GM19372 (cell line): ENCODE measurements around the gene KRT15.

Experiments
- ATAC-seq: cut with Tn5 transposase; IDR thresholded peaks from one replicate; pipeline ENCODE4 v1.9.1; 2021; ENCODE audit warnings: mild to moderate bottlenecking, low read depth, moderate library complexity; ENCODE audit not compliant: unreplicated experiment

KRT15 gene

GRCh38 chr17:41518789-41519449, at the start of gene KRT15:
Gene KRT15, minus strand, starts transcription at chr17:41518890. Its CDS starts 63 bp downstream, at chr17:41518827.
- no peak for ATAC-seq

- no peak for ATAC-seq
Observed at GRCh38 chr17:41567317-41567716, 48.6 kb upstream of the KRT15 start.

GRCh38 chr17:41565338-41565737, 46.6 kb upstream of the KRT15 start:
- ATAC-seq = no peak

- no peak for ATAC-seq
Observed at GRCh38 chr17:41563607-41564170, 45.0 kb upstream of the KRT15 start.

- no peak for ATAC-seq
Observed at GRCh38 chr17:41561554-41561953, 42.9 kb upstream of the KRT15 start.

- no peak for ATAC-seq
Observed at GRCh38 chr17:41559548-41559947, 40.9 kb upstream of the KRT15 start.

- no peak for ATAC-seq
Observed at GRCh38 chr17:41556931-41557330, 38.2 kb upstream of the KRT15 start.

DNA sequence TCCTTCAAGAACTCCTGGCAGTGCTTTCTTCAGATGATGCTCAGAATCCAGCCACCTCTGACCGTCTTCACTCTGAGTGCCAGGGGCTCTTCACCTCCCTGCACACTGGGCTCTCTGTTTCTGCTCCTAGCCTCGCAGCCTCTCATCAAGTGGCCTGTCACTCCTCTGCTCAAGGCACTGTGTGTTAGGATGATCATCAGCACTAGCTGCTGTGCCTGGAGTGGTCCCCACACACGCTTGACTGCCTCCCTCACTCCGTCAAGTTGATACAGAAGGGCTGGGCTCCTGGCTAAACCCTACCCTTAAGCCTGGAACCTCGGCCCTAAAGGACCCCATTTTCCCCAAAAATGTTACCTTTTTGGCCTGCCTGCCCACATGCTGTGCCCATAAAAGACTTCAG, 37.6 kb upstream of the KRT15 start:
- ATAC-seq = no peak

GRCh38 chr17:41555105-41555887, 36.6 kb upstream of the KRT15 start:
- ATAC-seq = no peak

- ATAC-seq = no peak
Observed at GRCh38 chr17:41553987-41554680, 35.4 kb upstream of the KRT15 start.

DNA sequence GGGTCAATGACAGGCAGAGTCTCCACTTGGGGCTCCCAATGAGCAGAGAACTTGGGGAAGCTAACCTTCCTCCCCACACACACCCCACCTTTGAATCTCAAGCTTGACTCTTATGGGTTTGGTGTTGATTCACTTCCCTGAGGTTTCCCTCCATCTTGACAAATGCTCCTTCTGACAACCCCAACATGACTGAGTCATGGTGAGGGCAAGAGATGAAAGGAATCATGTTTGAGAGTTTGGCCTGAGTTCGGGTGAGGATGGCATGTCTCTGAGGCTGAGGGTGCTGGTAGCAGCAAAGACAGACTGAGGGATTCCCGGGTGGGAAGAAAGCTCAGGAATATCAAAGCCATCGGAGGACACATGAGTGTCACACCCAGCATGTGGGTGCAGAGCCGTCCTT, 34.5 kb upstream of the KRT15 start:
- no peak for ATAC-seq

DNA sequence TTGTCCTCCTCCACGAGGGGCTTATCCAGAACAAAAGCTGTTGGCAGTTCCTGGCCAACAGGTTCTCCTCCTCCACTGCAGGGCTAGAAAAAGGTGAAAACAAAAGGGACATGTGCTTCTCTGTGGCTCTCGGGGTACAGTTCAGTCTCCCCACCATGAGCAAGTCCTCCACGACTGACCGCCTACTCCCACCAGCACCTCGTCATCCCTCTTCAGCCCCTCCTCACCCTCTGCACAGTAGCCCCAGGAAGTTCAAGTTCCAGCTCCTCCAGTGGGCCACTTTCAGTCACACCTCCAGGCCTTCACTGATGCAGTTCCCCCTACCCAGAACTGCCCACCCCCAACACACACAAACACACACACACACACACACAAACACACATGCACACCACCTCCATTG, 33.8 kb upstream of the KRT15 start:
- no peak for ATAC-seq

DNA sequence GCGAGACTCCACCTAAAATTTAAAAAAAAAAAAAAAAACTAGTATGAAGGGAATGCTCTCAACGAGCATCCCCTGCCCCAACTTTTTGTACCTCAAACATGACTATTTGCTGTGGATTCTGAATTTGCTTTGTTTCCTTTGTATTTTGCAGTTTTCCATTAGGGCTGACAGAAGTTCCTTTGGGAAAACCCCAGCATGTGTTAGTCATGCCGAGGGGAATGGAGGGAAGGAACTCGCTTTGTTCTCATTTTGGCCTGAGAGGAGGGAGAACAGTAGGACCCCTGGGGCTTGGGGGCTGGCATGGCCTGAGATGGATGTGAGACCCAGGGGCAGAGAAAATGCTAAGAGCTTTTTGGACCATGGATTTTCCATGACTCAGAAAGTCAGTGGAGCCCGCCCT, 32.7 kb upstream of the KRT15 start:
- ATAC-seq = no peak

- no peak for ATAC-seq
Observed at GRCh38 chr17:41549596-41550039, 30.9 kb upstream of the KRT15 start.

DNA sequence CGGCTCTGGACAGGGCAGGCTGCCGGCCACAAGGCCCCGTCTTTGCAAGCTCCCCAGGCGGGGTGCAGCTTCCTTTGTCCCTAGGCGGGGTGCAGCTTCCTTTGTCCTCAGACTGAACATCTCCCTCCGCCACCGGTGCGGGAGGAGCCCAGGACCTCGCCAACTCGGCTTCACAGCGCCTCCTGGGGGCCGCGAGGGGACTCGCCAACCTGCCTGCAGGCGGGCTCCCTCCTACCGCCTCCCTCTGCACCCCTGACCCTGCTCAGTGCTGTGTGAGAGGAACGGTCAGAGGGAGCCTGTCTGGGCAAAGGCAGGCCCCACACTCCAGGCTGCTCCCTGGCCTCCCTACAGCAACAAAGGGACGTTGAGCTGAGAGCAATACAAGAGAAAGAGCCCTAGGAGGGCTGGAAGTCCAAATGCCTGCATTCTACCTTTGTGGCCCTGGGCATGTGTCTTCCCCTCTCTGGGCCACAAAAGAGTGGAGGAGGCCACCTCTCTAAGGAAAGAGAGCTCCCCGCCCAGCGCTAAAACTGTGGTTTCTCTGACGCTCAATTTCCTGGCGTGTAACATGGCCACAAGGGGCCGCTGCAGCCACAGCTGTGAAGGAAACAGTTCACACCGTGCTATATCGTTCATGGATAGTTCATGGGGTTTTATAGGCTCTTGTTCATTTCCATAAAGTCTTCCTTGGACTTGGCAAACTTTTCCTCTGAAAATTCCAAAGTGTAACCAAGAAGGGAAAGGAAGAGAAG, 30.3 kb upstream of the KRT15 start:
- no peak for ATAC-seq

- ATAC-seq = no peak
Observed at GRCh38 chr17:41547921-41548843, 29.5 kb upstream of the KRT15 start.

DNA sequence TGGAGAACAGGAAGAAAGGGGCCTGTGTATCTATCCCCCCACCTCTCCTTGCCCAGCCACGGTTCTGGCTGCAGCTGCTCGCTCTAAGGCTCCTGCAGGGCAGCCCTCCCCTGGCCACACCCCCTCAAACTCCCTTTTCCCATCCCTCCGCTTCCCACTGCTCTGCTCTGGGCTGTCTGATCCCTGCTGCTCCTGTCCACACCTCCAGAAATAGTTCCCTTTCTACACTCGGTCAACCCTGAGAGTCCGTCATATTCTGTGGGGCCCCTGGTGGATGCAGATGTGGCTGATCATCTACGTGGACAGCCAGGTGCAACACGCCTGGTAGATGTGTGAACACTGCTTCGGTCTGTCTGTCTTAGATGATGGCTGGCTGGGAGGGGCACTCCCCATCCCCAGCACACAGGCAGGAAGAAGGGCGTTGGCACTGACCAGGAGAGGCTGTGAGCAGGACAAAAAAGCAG, 28.7 kb upstream of the KRT15 start:
- ATAC-seq = no peak

DNA sequence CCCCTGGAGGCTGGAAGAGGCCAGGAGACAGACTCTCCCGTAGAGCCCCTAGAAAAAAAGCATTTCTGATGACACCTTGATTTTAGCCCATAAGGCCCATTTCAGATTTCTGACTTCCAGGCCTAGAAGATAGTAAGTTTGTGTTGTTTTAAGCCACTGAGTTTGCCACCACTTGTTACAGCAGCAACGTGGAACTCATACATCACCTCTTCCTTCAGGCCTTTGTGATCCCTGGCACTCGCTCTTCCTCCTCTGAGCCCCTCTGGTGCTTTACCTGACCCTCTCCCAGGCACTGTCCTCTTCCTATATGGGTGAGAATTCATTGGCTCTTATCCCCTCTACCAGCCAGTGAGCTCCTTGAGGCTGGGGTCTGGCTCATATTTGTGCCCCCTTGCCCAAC, 28.1 kb upstream of the KRT15 start:
- no peak for ATAC-seq

DNA sequence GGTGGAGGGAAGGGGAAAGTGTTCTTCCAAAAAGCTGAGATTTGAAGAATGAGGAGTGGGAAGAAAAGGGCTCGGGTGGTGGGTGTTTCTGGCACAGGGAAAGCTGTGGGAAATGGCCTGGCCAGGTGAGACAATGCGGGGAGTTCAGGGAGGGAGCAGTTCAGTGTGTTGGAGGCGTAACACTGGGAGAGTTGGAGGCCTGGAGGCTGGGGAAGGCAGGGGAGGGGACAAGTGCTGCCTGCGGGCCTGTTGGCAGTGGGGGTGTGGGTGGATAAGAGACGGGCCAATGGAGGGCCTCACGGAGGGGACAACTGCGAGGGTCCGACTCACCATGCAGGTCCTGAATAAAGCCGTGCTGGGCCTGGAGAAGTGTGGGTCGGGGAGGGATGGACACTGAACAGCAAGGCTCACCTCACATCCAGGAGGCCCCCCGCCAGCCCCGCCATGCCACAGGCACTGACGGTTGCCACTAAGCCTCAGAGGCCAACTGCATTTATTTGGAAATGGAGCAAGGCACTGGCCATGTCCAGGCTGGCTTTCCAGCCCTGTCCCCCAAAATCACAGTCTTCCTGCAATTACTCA, 27.2 kb upstream of the KRT15 start:
- no peak for ATAC-seq
